HG02642 (cell line): ENCODE measurements around the gene MRGPRD.

Source experiments
- ATAC-seq: cut with Tn5 transposase; IDR thresholded peaks from one replicate; pipeline ENCODE4 v1.9.1; 2021; ENCODE audit warnings: mild to moderate bottlenecking; ENCODE audit not compliant: unreplicated experiment, poor library complexity

Gene MRGPRD

DNA sequence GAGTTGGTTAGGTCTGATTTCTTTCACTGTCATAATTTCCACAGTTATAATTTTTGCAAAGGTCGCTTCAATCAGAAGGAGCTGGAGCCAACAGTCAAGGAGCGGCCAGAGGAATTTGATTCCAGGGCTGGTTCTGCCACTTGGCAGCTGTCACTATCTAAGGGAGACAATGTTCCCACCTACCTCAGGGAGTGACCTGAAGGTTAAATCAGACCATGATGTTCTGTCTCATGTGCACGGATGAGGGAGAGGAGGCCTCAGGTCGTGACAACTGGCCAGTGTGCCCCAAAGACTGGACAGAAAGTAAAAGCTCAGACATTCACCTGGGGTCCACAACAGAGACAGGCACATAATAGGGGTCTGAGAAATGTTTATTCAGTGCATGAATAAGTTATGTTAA lies 7.6 kb downstream of the MRGPRD start:
- ATAC-seq = no peak

DNA sequence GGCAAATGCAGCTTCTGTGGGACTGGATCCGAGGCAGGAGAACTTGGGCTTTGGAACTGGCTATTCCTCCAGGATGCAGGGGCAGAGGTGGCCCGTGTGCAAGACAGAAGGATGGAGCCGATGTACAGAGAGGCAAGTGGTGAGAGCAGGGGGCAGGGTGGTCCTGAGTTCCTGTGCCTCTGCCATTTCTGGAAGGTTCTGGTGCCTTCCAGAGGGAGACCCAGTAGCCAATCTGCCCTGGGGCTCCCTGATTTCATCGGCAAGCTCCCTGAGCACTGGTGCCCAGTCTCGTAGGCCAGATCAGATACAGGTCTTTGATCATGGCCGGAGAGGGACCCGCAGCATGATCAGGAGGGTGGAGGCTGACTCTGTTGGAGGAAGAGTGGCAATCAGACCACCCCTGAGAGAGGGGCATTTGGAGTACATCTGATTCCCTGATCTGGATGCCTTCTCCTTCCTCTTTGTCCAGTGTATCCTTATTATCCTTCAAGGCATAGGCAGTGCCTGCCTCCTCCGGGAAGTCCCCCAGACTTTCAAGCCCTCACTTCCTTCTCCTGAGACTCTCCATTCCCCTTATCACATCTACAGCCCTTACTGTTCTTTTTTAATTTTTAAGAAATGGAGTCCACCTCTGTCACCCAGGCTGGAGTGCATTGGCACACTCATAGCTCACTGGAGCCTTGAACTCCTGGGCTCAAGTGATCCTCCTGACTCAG lies 9.7 kb downstream of the MRGPRD start:
- ATAC-seq = no peak

DNA sequence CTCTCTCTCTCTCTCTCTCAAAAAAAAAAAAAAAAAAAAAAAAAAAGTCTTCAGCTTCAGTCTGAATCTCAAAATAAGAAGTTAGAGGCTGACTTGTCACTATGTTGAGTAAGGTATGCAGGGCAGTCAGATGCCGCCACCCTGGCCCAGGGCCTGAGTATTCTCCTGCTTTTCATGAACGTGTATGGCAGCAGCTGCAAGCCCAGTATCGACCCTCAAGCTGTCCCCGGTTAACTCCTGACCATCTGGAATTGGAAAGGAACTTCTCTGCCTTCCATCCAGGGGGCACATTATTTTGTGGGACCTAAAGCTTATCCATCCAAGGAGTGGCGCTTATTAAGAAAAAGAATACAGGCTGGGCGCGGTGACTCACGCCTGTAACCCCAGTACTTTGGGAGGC lies 11.4 kb downstream of the MRGPRD start:
- ATAC-seq = no peak

DNA sequence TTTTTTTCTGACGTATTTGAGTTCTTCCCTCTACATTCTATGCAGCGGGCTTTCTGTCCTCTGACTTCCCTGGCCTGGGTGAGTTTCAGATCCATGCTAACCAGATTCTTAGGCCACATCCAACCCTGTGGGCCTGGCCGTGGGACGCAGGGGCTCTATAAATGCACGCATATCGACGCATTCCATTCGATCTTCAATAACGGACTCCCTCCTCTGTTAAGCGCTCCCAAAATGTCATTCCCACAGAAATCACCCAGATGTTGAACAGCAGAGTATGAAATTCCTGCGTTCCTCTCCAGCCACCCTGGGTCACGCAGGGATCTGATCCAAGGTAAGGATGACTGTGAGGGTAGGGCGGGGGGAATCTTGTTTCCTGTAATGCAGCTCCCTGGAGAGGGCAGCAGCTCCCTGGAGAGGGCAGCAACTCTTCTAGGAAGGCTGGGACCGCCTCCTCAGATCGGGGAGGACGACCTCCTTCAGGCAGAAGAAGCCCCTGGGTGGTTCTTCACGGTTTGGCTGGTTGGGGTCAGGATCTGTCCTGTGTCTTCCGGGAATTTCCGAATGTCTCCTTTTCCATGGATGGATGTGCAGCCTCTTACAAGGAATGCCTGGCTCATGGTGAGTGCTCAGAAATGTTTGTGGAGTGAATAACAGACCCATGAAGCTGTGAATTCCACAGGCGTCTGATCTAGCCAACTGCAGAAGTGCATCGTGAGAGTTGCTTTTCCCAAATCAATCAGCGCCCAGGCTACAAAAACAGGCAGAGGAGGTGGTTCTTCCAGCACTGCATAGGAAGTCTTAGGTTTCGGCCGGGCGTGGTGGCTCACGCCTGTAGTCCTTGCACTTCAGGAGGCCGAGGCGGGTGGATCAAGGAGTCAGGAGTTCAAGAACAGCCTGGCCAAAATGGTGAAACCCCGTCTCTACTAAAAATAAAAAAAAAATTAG lies 12.2 kb downstream of the MRGPRD start:
- ATAC-seq = no peak

DNA sequence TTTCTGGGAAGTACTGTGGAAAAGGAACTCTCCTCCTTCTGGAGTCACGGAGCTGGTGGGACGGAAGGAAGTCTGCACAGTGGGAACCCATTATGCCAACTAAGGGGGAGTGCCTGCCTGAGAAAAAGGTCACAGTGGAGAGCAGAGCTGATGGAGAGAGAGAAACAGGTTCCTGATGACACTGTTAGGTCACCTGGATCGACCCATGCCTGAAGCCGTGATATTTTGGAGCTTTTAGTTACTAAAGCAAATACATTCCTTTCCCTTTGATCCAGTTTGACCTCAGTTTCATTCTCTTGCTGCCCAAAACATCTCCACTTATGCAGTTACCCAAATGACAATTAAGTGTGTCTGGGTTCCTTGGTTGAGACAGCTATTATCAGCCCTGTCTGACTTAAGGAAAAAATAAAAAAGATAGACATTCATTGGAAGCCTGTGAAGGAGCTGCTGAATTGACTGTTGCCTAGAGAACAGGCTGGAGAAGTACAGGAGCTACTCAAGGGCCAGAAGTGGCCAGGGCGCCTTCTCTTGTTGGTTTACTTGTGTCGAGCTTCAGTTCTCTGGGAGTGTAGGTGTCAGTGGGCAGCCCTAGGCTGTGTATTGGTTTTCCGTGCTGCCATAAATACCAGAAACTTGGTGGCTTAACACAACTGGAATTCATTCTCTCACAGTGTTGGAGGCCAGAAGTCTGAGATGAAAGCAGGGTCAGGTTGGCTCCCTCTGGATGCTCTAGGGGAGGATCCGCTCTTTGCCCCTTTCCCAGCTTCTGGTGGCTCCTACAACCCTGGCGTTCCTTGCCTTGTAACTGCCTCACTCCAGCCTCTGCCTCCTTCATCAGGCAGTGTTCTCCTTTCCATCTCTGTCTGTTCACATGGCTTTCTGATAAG lies 13.6 kb downstream of the MRGPRD start:
- ATAC-seq = no peak

DNA sequence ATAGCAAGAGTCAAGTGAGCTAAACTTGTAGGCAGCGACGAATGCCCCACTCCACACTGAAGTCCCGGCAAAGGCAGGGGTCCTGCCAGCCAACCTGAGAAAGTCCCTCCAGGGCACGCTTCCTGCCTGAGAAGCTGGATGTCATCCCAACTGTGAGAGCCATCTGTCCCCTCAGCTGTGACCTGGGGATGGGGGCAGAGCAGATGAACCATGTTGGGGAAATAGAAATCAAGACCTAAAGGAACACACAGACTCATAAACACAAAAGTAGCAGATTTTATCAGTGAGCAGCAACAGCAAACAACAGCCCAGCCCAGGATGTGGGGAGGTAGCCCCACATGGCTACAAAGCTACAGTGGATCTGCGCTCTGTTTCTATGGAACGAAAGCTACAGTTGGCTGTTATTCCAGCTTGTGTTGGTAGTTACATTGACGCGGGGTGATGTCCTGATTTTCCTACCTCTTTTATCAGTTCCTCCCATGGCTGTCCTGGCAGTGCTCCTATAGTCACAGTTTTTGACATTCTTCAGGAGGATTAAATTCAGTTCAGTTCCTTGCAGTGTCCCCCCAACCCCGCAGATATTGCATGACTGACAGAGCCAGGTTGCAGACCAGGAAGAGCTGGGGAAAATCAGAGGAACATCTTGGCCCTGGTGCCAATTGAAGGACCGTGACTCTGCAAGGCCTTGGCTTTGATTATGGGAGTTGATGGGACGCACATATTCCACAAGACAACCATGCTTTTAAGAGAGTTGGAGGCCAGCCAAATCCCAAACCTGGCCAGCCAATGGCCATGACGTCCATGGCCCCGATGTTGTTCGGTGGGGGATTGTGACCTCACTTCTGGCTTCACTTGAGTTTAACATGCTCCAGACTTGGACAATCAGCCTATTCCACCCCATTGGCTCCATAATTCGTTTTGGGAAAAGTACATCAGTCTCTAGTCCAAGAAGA lies 14.6 kb downstream of the MRGPRD start:
- no peak for ATAC-seq

DNA sequence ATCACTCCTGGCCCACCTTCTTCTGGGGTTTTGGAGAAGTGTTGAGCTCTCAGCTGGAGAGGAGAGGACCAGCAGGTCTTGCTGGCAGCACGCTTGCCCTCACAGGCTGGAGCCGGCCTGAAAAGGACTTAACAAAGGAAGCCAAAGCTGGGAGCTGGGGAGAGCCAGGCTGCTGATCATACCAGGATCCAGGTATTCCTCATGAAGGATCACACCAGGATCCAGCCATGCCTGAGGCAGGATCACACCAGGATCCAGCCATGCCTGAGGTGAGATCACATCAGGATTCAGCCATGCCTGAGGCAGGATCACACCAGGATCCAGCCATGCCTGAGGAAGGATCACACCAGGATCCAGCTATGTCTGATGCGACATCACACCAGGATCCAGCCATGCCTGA lies 17.0 kb downstream of the MRGPRD start:
- ATAC-seq = no peak

DNA sequence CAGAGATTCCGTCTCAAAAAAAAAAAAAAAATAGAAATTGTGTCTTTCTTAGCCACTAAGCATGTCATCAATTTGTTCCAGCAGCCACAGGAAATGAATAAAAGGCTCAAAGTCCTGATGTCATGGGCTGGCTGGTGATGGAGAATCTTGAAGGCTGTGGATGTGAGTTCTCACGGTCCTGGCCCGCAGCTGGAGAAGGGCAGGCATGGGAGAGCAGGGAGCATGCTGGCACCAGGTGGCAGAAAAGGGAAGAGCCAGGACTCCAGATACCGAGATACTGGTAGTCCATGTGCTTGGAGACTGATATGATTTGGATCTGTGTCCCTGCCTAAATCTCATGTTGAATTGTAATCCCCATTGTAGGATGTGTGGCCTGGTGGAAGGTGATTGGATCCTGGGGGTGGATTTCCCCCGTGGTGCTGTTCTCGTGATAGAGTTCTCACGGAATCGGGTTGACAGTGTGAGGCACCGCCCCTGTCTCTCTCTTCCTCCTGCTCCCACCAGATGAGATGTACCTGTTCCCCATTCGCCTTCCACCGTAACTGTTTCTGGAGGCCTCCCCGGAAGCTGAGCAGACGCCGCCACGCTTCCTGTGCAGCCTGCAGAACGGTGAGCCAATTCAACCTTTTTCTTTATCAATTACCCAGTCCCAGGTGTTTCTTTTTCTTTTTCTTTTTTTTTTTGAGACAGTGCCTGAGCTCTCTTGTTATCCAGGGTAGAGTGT lies 18.1 kb downstream of the MRGPRD start:
- no peak for ATAC-seq

DNA sequence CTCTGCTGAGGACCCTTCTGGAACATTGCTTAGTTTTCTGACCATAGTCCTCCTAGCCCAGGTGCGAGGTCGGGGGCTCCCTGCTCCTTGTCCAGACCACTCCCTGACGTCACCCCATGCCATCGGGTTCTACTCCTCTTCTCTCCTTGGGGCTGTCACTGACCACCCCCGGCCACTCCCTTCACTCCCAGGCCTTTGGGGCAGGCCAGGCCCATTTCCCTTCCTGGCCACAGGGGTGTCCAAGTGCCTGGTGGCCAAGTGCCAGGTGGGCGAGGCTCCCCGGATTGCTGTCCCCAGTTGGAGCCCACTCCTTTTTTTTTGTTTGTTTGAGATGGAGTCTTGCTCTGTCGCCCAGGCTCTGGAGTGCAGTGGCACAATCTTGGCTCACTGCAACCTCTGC lies 19.5 kb downstream of the MRGPRD start:
- no peak for ATAC-seq

DNA sequence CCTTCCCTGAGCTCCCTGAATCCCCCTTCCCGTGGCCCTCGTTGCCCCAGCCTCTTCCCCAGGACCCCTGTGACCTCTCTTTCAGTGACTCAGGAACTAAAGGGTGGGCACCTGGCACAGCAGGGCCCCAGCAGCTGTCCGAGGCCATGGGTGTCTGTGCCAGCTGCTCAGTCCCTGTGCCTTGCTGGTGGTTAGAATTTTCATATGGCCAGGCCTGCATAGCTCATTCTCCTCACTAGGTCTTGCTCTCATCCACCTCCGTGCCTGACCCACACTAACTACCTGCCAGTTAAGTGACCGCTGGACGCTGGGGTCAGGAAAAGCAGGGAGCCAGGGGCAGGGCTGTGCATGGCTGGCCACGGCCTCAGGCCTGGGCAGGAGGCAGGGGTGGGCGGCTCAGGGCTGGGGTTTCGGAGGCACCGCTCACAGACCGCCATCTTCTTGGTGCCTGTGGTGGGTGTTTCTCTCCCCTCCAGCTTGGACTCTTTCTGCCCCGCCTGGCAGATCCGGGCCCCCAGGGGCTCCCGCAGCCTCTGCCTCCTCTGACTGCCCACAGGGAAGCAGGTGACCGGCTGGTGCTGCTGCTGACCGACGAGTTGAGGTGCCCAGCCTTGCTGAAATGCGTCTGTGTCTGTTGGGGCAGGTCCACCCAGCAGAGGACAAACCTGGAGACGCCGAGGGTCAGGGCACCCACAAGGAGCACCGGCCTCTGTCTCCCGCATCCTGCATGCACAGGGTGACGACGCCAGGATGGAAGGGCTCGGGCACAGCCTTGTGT lies 20.3 kb downstream of the MRGPRD start:
- ATAC-seq = no peak

DNA sequence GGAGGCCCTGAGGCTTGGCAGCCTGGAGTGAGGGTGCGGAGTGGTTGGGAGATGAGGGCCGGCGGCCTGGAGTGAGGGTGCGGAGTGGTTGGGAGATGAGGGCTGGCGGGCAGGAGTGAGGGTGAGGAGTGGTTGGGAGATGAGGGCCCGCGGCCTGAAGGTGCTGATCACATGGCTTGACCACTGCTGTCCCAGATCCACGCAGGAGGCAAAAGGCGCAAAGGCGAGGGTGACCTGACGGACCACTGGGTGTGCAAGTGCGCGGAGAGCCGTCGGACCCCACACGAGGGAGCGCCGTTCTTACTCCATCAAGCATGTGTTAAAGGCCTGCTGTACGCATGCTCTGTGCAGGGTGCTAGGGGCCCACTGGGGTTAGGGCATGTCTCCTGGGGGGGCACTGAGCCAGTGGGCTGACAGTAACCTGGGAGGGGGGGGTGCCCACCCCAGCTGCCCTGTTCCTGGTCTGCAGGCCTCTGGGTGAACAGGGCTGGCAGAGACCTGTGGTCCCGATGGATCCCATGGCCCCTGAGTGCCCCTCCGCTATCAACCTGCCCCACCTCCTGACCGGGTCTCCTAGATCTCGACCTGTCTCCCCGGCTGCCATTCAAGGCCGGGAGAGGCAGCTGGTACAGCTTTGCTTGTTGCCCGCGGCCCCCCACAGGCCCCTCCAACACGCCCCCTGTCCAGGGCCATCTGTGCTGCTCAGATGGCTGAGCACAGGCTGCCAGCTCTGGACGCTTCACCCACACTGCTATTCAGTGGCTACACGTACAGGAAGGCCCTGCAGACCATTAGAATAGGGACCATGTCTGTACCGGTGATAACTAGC lies 21.1 kb downstream of the MRGPRD start:
- no peak for ATAC-seq

DNA sequence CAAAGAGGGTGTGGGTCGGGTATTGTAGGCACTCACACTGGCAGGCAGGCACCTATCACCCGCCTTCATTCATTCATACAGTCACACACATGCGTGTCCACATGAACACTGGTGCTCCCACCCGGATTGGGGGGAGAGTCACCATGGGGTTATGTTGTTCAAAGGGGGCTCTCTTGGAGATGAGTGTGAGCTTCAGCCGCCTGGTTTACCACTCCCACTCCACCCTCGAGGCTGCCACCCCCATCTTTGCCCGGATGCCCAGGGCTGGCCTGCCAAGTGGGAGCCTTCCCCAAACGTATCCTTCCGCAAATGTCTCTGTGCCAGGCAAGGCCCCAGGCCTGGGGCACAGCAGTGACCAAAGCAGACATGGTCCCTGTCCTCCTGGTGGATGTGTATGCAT lies 22.6 kb downstream of the MRGPRD start:
- ATAC-seq = no peak

DNA sequence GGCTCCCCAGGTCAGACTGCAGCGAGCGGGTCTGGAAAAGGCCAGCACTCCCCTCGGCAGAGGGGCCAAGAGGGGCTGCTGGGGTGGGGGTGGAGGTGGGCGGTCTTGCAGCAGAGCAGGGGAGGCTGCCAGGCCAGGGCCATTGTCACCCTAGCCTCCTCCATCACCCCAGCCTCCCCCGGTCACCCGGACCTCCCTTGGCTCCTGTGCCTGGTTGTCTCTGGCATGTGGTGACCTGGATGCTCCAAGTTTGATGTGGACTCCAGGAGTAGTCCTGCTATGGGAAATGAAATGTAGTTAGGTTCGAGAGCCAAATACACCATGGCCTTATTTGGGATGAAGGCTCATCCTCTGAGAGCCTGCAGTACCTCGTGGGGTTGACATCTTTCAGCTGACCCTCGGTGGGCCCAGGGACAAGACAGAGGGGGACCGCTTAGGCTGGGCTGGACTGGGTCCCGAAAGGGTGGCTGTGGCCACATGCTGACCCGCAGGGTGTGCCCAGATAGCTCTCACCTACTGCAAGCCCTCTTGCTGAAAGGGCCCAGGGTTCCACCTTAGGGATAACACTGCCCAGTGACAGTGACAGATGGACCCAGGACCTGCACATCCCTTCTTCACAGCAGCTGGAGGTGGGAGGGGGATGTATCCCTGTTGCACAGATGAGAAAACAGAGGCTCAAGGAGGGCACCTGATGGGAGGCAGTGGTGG lies 24.1 kb downstream of the MRGPRD start:
- ATAC-seq = no peak

DNA sequence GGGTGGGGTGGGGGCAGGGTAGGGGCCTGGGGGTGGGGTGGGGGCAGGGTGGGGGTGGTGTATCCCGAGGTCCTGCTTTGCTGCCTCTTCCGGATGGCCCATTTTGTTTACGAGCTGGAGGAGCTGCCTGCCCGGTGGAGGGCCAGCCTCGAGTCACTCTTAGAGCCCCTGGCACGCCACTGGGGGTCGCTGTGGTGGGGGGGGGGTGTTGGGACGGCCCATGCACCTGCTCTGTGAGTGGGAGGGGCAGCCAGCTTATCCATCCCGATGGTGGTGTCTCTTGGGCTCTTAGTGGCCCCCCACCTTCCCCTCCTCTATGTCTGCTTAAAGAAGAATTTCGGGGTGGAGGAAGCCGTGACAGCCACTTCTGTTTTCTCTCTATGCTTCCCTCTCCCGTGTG lies 24.6 kb downstream of the MRGPRD start:
- no peak for ATAC-seq

DNA sequence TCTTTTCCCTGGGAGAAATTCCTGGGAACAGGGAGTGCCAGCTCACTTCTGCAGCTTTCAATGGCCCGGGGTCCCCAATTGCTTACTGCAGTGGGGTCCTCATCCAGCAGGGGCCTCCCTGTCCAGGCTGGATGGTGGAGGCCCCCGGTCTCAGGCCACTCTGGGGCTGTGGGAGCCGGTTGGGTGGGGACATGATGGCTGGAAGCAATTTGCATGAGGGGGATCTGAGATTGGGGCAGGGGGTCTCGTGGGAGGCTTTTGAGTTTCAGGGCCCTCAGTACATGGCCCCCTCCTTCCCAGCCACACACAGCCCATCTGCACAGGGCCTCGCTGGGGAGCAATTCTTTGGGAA lies 25.2 kb downstream of the MRGPRD start:
- ATAC-seq = no peak

DNA sequence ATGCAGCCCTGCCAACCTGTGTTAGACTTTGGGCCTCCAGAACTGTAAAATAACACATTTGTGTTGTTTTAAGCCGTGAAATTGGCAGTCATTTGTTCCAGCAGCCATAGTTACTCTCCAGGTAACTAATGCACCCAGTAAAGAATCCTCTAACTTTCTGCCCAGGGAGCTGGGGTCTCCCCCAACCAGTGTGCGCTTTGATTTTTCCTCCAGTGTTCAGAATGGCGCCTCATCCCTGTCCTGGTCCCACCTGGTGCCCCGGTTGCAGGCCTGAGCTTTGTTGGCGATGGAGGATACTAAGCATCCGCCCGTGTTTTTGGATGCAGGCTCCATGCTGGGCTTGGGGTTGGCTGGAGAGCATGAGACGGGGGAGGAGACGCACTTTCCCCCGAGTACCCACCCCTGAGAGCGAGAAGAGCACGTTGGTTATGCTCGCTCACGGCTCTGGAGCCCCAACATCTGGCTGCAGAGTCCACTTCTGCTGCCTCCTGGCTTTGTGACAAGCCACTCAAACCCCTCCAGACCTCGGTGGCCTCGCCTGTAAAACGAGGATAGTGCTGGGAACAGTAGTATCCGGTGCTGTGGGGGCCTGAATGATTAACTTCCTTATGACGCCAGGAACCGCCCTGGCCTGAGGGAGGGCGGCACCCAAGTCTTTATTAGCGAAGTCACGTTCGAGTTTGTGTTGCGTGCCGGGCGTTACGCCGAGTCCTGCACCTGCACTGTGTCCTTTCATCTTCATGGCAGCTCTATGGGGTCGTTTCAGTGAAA lies 25.8 kb downstream of the MRGPRD start:
- ATAC-seq = no peak
